SU-DHL-6 (cell line): ENCODE data around the gene ARHGEF28.

Experiments used
- EZH2phosphoT487 ChIP-seq: fragments of 200-600 bp; sonication (generic), shearing (Covaris generic); conservative IDR thresholded peaks from 2 replicates; pipeline ENCODE4 v1.6.1; 2018; ENCODE audit warnings: mild to moderate bottlenecking, antibody characterized with exemption, low read length, moderate library complexity, mixed read lengths
- TF ChIP-seq, protein P1 (sequence below): fragments of 200-600 bp; sonication (generic); IDR thresholded peaks from one replicate; pipeline ENCODE4 v1.5.1; 2017; ENCODE audit warnings: antibody characterized with exemption, mild to moderate bottlenecking, low read length, moderate library complexity; ENCODE audit not compliant: insufficient read depth, poor library complexity, severe bottlenecking

GRCh38 chr5:73625944-73626811 lies at the start of gene ARHGEF28:
- TF ChIP-seq, protein P1, sequence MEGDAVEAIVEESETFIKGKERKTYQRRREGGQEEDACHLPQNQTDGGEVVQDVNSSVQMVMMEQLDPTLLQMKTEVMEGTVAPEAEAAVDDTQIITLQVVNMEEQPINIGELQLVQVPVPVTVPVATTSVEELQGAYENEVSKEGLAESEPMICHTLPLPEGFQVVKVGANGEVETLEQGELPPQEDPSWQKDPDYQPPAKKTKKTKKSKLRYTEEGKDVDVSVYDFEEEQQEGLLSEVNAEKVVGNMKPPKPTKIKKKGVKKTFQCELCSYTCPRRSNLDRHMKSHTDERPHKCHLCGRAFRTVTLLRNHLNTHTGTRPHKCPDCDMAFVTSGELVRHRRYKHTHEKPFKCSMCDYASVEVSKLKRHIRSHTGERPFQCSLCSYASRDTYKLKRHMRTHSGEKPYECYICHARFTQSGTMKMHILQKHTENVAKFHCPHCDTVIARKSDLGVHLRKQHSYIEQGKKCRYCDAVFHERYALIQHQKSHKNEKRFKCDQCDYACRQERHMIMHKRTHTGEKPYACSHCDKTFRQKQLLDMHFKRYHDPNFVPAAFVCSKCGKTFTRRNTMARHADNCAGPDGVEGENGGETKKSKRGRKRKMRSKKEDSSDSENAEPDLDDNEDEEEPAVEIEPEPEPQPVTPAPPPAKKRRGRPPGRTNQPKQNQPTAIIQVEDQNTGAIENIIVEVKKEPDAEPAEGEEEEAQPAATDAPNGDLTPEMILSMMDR = no peak
- no peak for TF ChIP-seq EZH2phosphoT487
